Inferior parietal cortex (tissue), 1 donor: ENCODE data around the gene ABCG1.

ENCODE experiments used
- DNase-seq: peaks from one replicate; pipeline ENCODE4 v3.0.0-alpha.2; 2016; ENCODE audit errors: extremely low spot score

Gene ABCG1

GRCh38 chr21:42271065-42271464, 52.1 kb downstream of the ABCG1 start:
- DNase-seq, result no peak

GRCh38 chr21:42272109-42272962, 53.4 kb downstream of the ABCG1 start:
- no peak for DNase-seq

- no peak for DNase-seq
Observed at GRCh38 chr21:42272984-42273600, 54.2 kb downstream of the ABCG1 start.

- no peak for DNase-seq
Observed at GRCh38 chr21:42276076-42276475, 57.1 kb downstream of the ABCG1 start.

- DNase-seq, result no peak
Observed at GRCh38 chr21:42276526-42277154, 57.7 kb downstream of the ABCG1 start.

GRCh38 chr21:42277593-42277992, 58.7 kb downstream of the ABCG1 start:
- no peak for DNase-seq

GRCh38 chr21:42278451-42279149, 59.7 kb downstream of the ABCG1 start:
- DNase-seq, result no peak

GRCh38 chr21:42279341-42279871, 60.5 kb downstream of the ABCG1 start:
- DNase-seq, result no peak

- DNase-seq, result no peak
Observed at GRCh38 chr21:42279888-42280287, 60.9 kb downstream of the ABCG1 start.

- DNase-seq, result no peak
Observed at GRCh38 chr21:42280356-42281180, 61.6 kb downstream of the ABCG1 start.

- no peak for DNase-seq
Observed at GRCh38 chr21:42281181-42281680, 62.3 kb downstream of the ABCG1 start.

- DNase-seq, result no peak
Observed at GRCh38 chr21:42282021-42282420, 63.1 kb downstream of the ABCG1 start.

GRCh38 chr21:42282715-42283114, 63.8 kb downstream of the ABCG1 start:
- no peak for DNase-seq

GRCh38 chr21:42285569-42286245, 66.8 kb downstream of the ABCG1 start:
- DNase-seq, result no peak

GRCh38 chr21:42286416-42286815, 67.5 kb downstream of the ABCG1 start:
- no peak for DNase-seq

GRCh38 chr21:42287193-42288083, 68.5 kb downstream of the ABCG1 start:
- DNase-seq, result no peak

GRCh38 chr21:42288962-42289361, 70.0 kb downstream of the ABCG1 start:
- no peak for DNase-seq

- no peak for DNase-seq
Observed at GRCh38 chr21:42289926-42290325, 71.0 kb downstream of the ABCG1 start.

- DNase-seq, result no peak
Observed at GRCh38 chr21:42290505-42290904, 71.6 kb downstream of the ABCG1 start.
